GM19043 (cell line): ENCODE results near the gene TPCN1.

ENCODE experiments used
- ATAC-seq: cut with Tn5 transposase; IDR thresholded peaks from one replicate; pipeline ENCODE4 v1.9.1; 2021; ENCODE audit warnings: low read depth; ENCODE audit not compliant: unreplicated experiment

The TPCN1 gene

GRCh38 chr12:113254298-113254697, 33.0 kb downstream of the TPCN1 start:
- no peak for ATAC-seq

GRCh38 chr12:113257564-113257963, 36.3 kb downstream of the TPCN1 start:
- ATAC-seq: no peak

GRCh38 chr12:113260127-113260526, 38.9 kb downstream of the TPCN1 start:
- ATAC-seq: no peak

GRCh38 chr12:113260636-113261300, 39.5 kb downstream of the TPCN1 start:
- no peak for ATAC-seq

- ATAC-seq: no peak
These were observed 40.7 kb downstream of the TPCN1 start for GRCh38 chr12:113261847-113262470.

GRCh38 chr12:113262710-113263109, 41.4 kb downstream of the TPCN1 start:
- no peak for ATAC-seq

- ATAC-seq: no peak
These were observed 42.2 kb downstream of the TPCN1 start for GRCh38 chr12:113263431-113263963.

- no peak for ATAC-seq
These were observed 45.0 kb downstream of the TPCN1 start for GRCh38 chr12:113266106-113266895.

GRCh38 chr12:113267621-113268020, 46.4 kb downstream of the TPCN1 start:
- ATAC-seq: no peak

- ATAC-seq: no peak
These were observed 46.9 kb downstream of the TPCN1 start for GRCh38 chr12:113268136-113268535.

- ATAC-seq: no peak
These were observed 47.4 kb downstream of the TPCN1 start for GRCh38 chr12:113268621-113269020.

- no peak for ATAC-seq
These were observed 48.1 kb downstream of the TPCN1 start for GRCh38 chr12:113269257-113269943.

- no peak for ATAC-seq
These were observed 49.4 kb downstream of the TPCN1 start for GRCh38 chr12:113270709-113271009.

GRCh38 chr12:113271466-113271852, 50.2 kb downstream of the TPCN1 start:
- no peak for ATAC-seq

GRCh38 chr12:113271853-113272561, 50.7 kb downstream of the TPCN1 start:
- no peak for ATAC-seq

GRCh38 chr12:113273053-113273725, 51.9 kb downstream of the TPCN1 start:
- ATAC-seq: no peak

GRCh38 chr12:113274848-113275247, 53.6 kb downstream of the TPCN1 start:
- ATAC-seq: no peak

- ATAC-seq: no peak
These were observed 55.0 kb downstream of the TPCN1 start for GRCh38 chr12:113276306-113276705.

GRCh38 chr12:113276946-113277500, 55.8 kb downstream of the TPCN1 start:
- no peak for ATAC-seq

- no peak for ATAC-seq
These were observed 56.2 kb downstream of the TPCN1 start for GRCh38 chr12:113277511-113277910.
